GM21360 (cell line): ENCODE data around the gene QDPR.
A peak's percentile ranks its signal among the peaks of the same experiment; 100 is the strongest.
"Not testable (repeated sequence)": the region's sequence is repeated elsewhere in the genome, so short reads cannot be mapped to it uniquely, and the experiment has no call there.

ENCODE experiments used
- ATAC-seq: cut with Tn5 transposase; IDR thresholded peaks from one replicate; pipeline ENCODE4 v1.9.1; 2021; ENCODE audit warnings: mild to moderate bottlenecking, moderate library complexity; ENCODE audit not compliant: unreplicated experiment

Gene QDPR

GRCh38 chr4:17511950-17512795 lies at the start of gene QDPR:
Gene QDPR (minus strand): TSS chr4:17512090. CDS start chr4:17512054, 36 bp downstream.
- peak; percentile 95 for ATAC-seq

- ATAC-seq: no peak
Measured at GRCh38 chr4:17561195-17561909, 49.5 kb upstream of the QDPR start.

DNA sequence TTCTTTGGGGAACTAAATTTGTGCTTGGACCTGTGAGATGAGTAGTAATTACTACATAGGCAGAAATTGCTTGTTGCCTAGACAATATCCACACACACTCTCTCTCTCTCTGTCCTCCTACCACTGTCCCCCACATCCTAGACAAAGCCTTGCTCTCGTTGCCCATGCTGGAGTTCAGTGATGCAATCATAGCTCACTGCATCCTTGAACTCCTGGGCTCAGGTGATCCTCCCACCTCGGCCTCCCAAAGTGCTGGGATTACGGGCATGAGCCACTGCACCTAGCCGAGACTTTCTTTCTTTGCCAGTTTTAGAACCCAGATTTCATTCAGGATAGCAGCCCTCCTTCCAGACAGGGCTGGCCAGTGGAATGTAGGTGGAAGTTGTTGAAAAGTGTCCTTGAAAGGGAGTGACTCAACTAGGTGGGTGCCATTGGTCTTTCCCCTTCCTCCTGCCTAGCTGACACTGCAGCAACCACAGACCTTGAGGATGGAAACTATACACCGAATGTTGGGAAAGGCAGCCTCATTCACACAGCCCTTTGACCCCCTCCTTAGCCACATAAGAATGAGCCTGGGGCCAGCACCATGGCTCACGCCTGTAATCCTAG lies 48.3 kb upstream of the QDPR start:
- ATAC-seq: no peak

- ATAC-seq: no peak
Measured at GRCh38 chr4:17559709-17560048, 47.8 kb upstream of the QDPR start.

DNA sequence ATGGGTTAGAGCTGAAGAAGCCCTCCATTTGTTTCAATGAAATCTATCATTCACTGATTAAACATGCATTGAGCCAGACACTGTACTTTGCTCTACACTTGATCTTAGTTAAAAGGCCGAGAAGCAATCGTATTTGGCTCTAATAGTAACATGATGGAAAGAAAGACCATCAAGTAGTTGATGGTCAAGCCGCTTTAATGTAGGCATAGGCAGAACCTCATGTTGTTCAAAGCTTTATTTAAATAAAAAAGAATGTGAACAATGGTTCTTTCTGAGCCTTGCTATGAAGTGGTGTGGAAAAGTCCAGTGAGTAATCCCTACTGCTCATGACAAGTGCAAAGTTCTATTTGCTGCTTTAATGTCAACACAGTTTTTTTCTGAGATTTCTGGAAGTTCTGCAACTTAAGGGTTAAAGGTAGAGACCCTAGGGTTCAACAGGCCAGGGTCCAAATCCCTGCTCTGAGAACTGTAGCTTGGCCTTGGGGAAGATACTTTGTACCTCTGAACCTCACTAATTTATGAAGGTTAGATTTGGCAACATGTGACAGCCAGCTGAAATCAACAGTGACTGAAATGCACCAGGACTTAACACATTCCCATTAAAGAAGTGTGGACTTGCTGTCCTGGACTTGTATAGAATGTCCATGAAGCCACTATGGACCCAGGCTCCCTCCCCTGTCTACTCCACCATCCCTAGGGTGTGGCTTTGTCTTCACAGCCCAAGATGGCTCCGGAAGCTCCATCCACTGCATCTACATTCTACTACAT lies 47.2 kb upstream of the QDPR start:
- ATAC-seq: no peak

- ATAC-seq: no peak
Measured at GRCh38 chr4:17557880-17558279, 46.0 kb upstream of the QDPR start.

- ATAC-seq: no peak
Measured at GRCh38 chr4:17556498-17556897, 44.6 kb upstream of the QDPR start.

DNA sequence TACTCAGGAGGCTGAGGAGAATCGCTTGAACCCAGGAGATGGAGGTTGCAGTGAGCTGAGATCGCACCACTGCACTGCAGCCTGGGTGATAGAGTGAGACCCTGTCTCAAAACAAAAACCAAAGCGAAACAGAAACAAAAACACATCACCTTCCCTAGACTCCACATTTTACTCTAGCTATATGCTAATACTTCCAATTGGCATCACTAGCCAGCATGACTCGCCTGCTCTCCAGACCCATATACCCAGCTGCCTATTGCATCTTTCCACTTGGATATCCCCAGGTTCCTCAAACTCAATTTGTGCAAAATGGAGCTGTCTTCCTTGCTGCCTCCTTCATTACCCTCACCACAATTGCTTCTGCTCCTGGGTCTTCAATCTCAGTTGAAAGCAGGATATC lies 42.7 kb upstream of the QDPR start:
- no peak for ATAC-seq

GRCh38 chr4:17552427-17552826 lies 40.5 kb upstream of the QDPR start:
- ATAC-seq: no peak

DNA sequence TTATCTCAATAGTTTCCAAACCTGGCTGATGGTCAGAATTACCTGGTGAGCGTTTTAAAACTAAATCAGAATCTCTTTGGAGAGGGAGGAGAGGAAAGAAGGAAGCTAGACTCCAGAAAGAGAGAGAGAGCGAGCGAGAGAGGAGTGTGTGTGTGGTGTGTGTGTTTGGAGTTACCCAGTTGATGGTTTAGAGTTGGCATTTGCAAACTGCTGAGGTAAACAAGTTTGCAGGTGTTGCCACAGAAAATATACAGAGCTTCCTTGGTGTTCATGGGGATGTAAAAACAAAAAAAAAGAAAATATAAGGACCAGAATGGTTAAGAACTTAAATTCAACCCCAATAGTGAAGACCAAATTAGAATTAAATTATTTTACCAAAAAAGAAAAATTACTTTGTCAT lies 38.7 kb upstream of the QDPR start:
- no peak for ATAC-seq

- ATAC-seq: no peak
Measured at GRCh38 chr4:17546678-17547077, 34.8 kb upstream of the QDPR start.

DNA sequence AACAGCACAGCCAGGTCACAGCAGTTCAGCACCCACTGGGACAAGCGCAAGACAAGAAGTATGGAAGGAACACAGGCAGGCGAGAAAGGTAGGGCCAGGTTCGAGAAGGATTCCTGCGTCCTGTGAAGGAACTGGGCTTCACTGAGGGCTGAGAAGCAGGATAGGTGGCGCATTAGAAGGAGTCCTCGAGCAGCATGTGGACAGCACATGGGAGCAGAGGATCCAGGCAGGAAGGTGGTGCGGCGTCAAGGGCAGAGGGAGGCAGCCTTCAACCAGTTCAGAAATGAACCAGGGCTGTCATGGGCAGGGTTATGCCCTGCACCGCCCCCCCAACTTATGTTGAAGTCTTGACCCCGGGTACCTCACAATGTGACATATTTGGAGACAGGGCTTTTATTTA lies 34.3 kb upstream of the QDPR start:
- no peak for ATAC-seq

- ATAC-seq: no peak
Measured at GRCh38 chr4:17545374-17546140, 33.7 kb upstream of the QDPR start.

DNA sequence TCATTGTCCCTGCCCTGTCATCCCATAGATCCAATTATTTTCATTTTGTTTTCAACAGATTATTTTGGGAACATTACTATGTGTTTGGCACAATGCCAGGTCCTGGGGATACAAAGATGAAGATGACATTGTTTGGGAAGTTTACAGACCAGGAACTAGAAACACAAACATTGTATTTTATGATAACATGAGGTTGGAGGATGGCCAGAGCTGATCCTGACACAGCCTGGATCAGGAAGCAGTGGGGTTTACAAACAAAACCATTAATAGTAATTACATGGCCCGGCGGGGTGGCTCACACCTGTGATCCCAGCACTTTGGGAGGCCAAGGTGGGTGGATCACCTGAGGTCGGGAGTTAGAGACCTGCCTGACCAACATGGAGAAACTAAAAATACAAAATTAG lies 32.9 kb upstream of the QDPR start:
- ATAC-seq: no peak

DNA sequence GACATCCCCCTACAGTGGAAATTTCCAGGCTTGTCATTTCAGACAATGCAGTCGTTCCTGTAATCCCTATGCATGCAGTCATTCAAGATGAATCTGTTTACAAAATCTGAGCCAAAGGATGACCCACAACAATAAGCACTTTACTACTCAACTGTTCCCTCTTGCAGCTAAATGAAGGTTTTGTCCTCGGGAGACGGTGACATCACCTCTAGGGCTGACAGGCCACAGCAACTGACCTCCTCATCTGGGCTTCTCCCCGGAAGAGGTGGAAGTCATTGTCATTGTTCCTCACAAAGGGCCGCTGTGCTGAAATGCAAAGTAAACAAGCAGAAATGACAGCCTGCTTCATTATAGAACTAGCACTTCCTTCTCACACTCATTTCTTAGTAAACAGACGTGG lies 32.3 kb upstream of the QDPR start:
- ATAC-seq: no peak

DNA sequence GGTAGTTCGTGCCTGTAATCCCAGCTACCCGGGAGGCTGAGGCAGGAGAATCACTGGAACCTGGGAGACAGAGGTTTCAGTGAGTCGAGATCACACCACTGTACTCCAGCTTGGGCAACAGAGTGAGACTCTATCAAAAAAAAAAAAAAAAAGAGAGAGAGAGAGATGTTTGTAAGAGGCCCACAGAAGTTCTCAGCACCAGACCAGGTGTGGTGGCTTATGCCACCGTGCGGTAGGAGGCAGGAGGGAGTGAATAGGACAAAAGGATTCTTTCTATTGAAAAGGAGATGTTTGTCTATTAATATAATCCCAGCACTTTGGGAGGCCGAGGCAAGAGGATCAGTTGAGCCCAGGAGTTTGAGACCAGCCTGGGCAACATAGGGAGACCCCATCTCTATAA lies 25.2 kb upstream of the QDPR start:
- ATAC-seq: not testable (repeated sequence)

GRCh38 chr4:17535906-17536305 lies 24.0 kb upstream of the QDPR start:
- ATAC-seq: no peak

DNA sequence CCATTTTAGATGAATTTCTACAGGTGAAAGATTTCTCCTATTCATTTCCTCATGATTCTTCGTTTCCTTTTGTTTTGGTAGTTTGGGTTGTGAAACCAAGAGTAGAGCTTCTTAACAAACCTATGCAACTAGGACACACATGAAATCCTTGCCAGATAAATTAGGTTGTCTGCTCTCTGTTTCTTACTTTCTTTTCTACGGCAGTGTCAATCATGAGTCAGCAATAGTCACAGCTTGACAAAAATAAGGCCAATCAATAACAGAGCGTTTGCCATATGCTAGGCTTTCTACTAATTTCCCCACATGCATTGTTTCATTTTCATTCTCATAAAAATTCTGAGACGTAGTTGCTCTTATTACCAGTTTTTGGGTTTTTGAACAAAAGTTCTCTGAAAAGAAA lies 23.4 kb upstream of the QDPR start:
- ATAC-seq: no peak

GRCh38 chr4:17534705-17535104 lies 22.8 kb upstream of the QDPR start:
- no peak for ATAC-seq

GRCh38 chr4:17531538-17532285 lies 19.8 kb upstream of the QDPR start:
- no peak for ATAC-seq
